GM12878 (cell line): ENCODE data around the gene NUP62. TPM values are rescaled to one million over a fixed set of nuclear protein-coding genes. Genes with fewer than 3 reads are reported as not detected.

ENCODE experiments used
- BHLHE40 ChIP-seq, 2 experiments: fragments of 450-650 bp in 1 of 2; IDR thresholded peaks; 2 replicates each; pipeline ENCODE4 v1.6.1; 2011 to 2017; ENCODE audit warnings: low read depth in 2 of 2, borderline replicate concordance in 1 of 2, improper control_type of control experiment in 1 of 2, low read length in 1 of 2, mild to moderate bottlenecking in 1 of 2
- CTCF ChIP-seq, 3 experiments: IDR thresholded peaks in 2 of 3; conservative IDR thresholded peaks in 1 of 3; 2 replicates each; pipeline ENCODE4 v1.5.1; 2011; ENCODE audit warnings: low read depth in 3 of 3, low read length in 3 of 3, mild to moderate bottlenecking in 3 of 3, control low read depth in 2 of 3, moderate library complexity in 2 of 3, inconsistent platforms in 1 of 3, mixed read lengths in 1 of 3; ENCODE audit not compliant: control insufficient read depth in 2 of 3, insufficient read depth in 1 of 3; ENCODE audit errors: extremely low read depth in 1 of 3
- DPF2 ChIP-seq: fragments of 450-650 bp; IDR thresholded peaks from 2 replicates; pipeline ENCODE4 v1.6.1; 2017; ENCODE audit warnings: mild to moderate bottlenecking
- FOS ChIP-seq: IDR thresholded peaks from 3 replicates; pipeline ENCODE4 v1.6.1; 2011; ENCODE audit warnings: borderline replicate concordance; ENCODE audit not compliant: insufficient read length; ENCODE audit errors: extremely low read depth
- GABPA ChIP-seq: IDR thresholded peaks from 2 replicates; pipeline ENCODE4 v1.6.1; 2014; ENCODE audit warnings: antibody characterized with exemption, low read depth, mild to moderate bottlenecking, inconsistent platforms
- IKZF2 ChIP-seq, 2 experiments: fragments of 450-650 bp; IDR thresholded peaks; 2 replicates each; pipeline ENCODE4 v1.6.1; 2017; ENCODE audit warnings: mild to moderate bottlenecking in 2 of 2, moderate library complexity in 2 of 2
- MEF2A ChIP-seq: IDR thresholded peaks from 2 replicates; pipeline ENCODE4 v1.6.1; 2011; ENCODE audit warnings: low read depth, mild to moderate bottlenecking, low read length, moderate library complexity; ENCODE audit not compliant: insufficient read depth
- MTA2 ChIP-seq: fragments of 450-650 bp; IDR thresholded peaks from 2 replicates; pipeline ENCODE4 v1.6.1; 2016; ENCODE audit warnings: low read depth, mild to moderate bottlenecking, moderate library complexity
- NFIC ChIP-seq: IDR thresholded peaks from 2 replicates; pipeline ENCODE4 v1.6.1; 2012; ENCODE audit warnings: low read depth, mild to moderate bottlenecking, inconsistent platforms, low read length, moderate library complexity
- PKNOX1 ChIP-seq: fragments of 450-650 bp; IDR thresholded peaks from 2 replicates; pipeline ENCODE4 v1.6.1; 2016; ENCODE audit warnings: mild to moderate bottlenecking
- RCOR1 ChIP-seq: conservative IDR thresholded peaks from 2 replicates; pipeline ENCODE4 v1.6.1; 2012; ENCODE audit warnings: low read depth, low read length, improper control_type of control experiment
- RELB ChIP-seq: fragments of 450-650 bp; IDR thresholded peaks from 2 replicates; pipeline ENCODE4 v1.6.1; 2017; ENCODE audit warnings: low read depth, mild to moderate bottlenecking, moderate library complexity
- SMAD5 ChIP-seq: IDR thresholded peaks from 2 replicates; pipeline ENCODE4 v1.6.1; 2016; ENCODE audit warnings: antibody characterized with exemption, low read depth
- SREBF2 ChIP-seq: IDR thresholded peaks from 2 replicates; pipeline ENCODE4 v1.6.1; 2012; ENCODE audit warnings: mild to moderate bottlenecking, low read length
- USF2 ChIP-seq: IDR thresholded peaks from 2 replicates; pipeline ENCODE4 v1.6.1; 2011; ENCODE audit warnings: low read depth, low read length, improper control_type of control experiment, borderline replicate concordance
- ZBTB33 ChIP-seq: fragments of 450-650 bp; IDR thresholded peaks from 2 replicates; pipeline ENCODE4 v1.6.1; 2017; ENCODE audit warnings: mild to moderate bottlenecking
- polyA plus RNA-seq, 11 experiments: library from polyadenylated mRNA; depleted of rRNA in 4 of 11; unstranded in 6 of 11; stranded (reverse) in 5 of 11; fragments of >200 nt; fragmentation: Nextera tagmentation in 4 of 11; fragmentation: Illumina TruSeq in 1 of 11; extraction: Ambion mirVana in 4 of 11; extraction: Trizol in 1 of 11; gene quantifications; 1 replicate in 1 of 11; 2 replicates in 10 of 11; pipeline versions ENCODE4 v1.2.1 to v1.2.3, GENCODE V29; 2011 to 2016; ENCODE audit warnings: inconsistent platforms in 2 of 11, missing spikeins in 2 of 11, low read depth in 1 of 11
- total RNA-seq, 4 experiments: library from RNA; depleted of rRNA in 3 of 4; stranded (reverse); fragments of >200 nt in 3 of 4; fragmentation: Illumina TruSeq in 1 of 4; extraction: Trizol in 1 of 4; gene quantifications; 2 replicates each; pipeline versions ENCODE4 v1.2.1 to v1.2.3, GENCODE V29; 2013 to 2021

The NUP62 gene
- total and polyA plus RNA-seq, 10 of the 15 experiments (the other 5 are each of a cell fraction or from before 2014, with no cell fraction given), result 19.5 to 110 (median 66.9) TPM

GRCh38 chr19:49916839-49917733 lies 12.2 kb downstream of the NUP62 start (continued):
- TF ChIP-seq RELB (peak; percentile 51; the same call in 1 of the 2 replicates), RCOR1 (no peak), SMAD5 (no peak), CTCF (IDR thresholded peaks at IDR 0.05 in 2 of 3, conservative IDR thresholded peaks at IDR 0.05 in 1 of 3; ENCODE audit: control insufficient read depth in 2 of 3, extremely low read depth in 1 of 3, insufficient read depth in 1 of 3, low read depth in 3 of 3, low read length in 3 of 3) (peak; percentile 17 to 46 (median 28); a peak in 2 of 6 replicates), GABPA (no peak), IKZF2 (IDR thresholded peaks at IDR 0.05) (peak; percentile 75 to 80), BHLHE40 (IDR thresholded peaks at IDR 0.05; ENCODE audit: borderline replicate concordance in 1 of 2, low read depth in 2 of 2, low read length in 1 of 2) (no peak), PKNOX1 (0 out of 2 replicates have a peak, but pooled peaks have one; percentile 24), ZBTB33 (peak; percentile 91), USF2 (no peak), FOS (no peak), NFIC (no peak), MEF2A (no peak), DPF2 (peak; percentile 82), MTA2 (peak; percentile 42; the same call in 1 of the 2 replicates), SREBF2 (no peak)
- TF ChIP-seq, all 136 proteins: peak for 17
